HG03457 (cell line): ENCODE results near the gene SF3B4.

Experiments
- ATAC-seq: cut with Tn5 transposase; IDR thresholded peaks from one replicate; pipeline ENCODE4 v1.9.1; 2021; ENCODE audit warnings: moderate number of reproducible peaks; ENCODE audit not compliant: unreplicated experiment

Gene SF3B4

DNA sequence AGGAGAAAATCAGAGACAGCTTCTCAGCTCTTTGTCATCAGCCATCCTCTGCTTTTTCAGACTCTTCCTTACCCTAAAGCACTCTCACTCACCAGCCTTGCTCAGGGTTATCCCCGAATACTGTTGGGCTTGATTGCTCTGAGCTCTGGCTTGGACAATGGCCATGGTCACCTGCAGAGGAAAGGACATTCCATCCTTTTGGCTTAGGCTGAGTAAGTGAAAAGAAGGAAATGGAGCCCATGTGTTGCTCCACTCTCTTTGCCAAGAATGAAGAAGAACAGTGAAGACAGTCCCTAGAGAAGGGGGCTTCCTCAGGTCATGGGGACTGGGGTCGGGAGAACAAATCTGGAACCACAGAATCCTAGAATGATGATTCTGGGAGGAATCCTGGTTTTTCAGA lies 6.8 kb upstream of the SF3B4 start:
- ATAC-seq: no peak

DNA sequence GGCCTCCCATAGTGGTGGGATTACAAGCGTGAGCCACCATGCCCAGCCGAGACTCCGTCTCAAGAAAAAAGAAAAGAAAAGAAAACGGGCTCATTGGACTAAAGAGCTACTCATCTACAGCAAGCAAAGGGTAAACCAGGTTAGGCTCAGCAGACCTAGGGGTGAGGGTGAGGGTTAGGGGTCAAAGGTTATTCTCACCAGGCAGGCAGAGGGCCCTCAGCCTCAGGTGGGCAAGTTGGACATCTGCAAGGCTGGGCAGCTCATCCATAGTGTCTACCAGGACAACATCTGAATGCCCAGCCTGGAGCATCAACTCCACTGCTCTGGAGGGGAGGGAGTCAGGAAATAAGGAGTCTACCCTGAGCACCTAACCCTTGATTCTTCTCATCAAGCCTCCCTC lies 5.6 kb upstream of the SF3B4 start:
- ATAC-seq: no peak

DNA sequence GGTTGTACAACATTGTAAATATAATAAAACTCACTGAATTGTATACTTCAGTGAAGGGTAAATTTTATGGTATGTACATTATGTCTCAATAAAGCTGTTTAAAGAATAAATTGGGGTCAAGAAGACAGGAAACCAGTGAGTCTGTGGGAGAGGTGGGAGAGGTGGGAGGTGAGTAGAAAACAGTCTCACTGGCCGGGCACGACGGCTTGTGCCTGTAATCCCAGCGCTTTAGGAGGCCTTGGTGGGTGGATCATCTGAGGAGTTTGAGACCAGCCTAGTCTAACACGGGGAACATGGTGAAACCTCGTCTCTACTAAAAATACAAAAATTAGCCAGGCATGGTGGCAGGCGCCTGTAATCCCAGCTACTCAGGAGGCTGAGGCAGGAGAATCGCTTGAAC lies 4.9 kb upstream of the SF3B4 start:
- no peak for ATAC-seq

DNA sequence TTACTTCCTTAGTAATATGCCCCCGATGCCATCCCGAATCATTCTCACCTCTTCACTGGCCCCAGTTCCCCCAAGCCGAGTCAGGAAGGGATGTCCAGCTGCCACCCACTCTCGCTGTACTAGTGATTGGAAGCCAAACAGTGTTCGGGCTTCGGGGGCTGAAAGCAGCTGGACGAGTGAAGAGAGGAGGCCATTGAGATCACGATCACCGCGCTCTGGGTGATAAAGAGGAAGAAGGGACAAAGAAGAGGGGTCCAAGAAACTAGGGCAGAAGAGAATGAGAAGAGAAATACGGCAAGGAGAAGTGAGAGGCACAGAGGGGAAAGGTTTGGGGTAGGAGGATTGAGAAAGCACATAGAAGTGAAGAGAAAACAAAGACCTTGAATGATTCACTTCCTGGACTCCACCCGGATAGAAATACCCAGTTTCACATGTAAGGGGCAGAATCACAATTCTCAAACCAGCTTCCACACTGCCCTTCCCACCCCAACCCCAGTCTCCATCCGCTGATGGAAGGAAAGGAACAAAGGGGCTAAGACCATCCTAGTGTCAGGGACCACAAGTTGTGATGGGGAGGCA lies 3.7 kb upstream of the SF3B4 start:
- ATAC-seq: no peak

DNA sequence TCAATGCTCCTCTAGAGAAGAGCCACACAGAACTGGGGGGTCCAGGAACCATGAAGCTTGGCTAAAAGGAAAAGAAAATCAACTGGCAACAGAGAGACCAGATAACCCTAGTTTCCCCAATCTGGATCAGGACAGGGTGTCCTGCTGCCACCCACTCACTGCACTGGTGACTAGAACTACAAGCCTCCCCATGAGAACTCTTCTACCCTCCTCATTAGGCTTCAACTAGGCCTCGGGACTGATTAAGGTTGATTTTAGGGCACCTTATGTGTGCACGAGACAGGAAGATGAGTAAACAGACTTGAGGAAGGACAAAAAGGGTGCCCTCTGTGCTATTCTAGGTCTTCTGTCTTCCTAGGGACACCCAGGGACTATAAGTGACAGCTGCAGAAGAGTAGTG lies 2.3 kb upstream of the SF3B4 start:
- no peak for ATAC-seq

DNA sequence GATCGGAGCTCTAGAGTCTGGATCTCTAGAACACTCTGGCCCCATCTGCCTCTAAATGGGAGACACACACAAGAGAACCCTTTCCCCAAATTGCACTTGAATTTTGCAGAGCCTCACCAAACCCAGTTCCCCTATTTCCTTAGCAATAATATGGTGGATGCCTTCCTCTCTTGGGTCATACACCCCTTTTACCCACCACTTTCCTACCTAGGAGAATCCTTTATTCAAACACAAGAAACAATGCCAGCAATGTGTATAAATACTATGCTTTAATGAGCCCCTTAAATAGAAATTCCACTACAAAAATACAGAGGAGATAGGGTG lies 760 bp upstream of the SF3B4 start:
- ATAC-seq: no peak

DNA sequence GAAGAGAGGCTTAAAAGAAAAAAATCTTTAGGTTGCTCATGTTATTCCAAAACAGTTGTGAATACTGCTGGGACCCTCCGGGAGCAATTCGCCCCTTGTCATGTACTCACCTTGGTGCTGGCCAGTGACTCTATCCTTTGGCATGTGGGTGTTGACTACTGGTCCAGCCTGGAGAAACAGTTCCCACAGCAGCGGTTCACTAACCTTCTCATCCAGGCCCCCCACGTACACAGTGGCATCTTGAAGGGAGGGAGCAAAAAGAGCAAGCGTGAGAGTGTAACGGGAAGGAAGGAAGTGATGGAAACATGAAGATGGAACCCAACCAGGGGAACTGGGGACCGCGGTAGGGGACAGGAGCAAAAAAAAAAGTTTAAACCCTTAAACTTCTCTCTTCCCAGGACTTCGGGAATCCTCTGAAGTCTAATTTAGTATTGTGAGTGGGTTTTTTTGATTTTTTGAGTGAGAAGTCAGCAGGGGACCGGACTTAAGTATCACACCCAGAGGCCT lies 494 bp downstream of the SF3B4 start:
- no peak for ATAC-seq

DNA sequence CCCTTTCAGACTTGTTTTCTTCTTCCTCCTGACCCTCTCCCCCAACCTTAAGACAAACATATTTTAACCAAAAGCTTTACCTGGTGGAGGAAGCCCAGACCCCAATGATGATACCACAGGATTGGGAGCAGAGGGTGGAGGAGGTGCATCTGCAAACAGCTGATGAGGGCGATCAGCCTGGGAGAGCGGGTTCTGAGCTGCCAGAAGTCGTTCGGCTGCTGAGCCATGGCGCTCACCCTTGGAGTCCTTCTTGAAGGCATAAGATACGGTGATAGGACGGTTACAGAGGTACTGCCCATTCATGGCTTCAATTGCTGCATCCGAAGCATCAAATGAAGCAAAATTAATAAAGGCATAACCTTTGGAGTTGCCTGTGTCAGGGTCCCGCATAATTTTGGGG lies 1.3 kb downstream of the SF3B4 start:
- no peak for ATAC-seq

DNA sequence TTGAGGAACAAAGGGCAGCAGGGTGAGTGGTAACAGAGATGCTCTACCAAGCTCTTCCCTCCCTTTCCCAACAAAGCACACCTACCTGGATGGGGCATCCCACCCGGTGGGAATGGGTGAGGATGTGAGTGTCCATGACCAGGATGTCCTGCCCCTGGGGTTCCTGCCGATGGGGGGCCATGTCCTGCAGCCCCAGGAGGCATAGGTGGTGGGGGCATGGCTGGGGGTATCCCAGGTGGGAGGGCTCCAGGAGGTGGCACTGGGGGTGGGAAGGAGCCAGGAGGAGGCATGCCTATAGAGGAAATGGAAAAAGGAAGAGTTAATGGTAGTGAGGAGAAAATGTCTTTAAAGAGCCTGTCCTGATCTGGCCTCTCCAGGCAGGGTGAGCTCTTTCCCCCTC lies 1.9 kb downstream of the SF3B4 start:
- no peak for ATAC-seq

DNA sequence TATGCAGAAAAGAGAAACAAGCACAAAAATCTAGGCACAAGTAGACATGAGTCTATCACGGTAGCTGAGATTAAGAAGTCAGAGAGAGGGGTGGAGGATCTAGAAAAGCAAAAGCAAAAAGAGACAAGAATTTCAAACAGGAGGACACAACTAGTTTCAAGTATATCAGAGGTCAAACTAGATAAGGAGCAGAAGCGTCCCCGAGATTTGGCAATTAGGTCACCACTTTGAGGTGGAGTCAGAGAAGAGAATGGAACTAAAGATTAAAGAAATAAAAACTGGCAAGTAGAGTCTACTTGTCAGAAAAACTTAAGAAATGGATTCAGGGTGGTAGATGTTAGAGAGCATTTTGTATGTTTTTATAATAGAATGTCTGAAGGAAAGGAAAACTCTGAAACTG lies 2.3 kb downstream of the SF3B4 start:
- ATAC-seq: no peak

DNA sequence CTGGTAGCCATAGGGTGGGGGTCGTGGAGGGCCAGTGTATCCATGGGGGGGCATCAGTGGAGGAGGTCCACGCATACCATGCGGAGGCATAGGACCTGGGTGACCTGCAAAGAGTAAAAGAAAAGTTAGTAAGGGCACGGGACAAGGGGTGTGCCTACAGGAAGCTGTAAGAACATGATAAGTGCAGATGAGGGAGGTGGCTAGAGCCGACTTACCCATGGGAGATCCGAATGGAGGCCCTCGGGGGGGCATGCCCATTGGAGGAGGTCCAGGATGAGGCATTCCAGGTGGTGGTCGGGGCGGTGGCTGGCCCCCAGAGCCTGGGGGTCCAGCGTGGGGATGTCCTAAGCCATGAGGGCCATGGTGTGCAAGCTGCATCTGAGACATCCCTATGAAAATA lies 4.0 kb downstream of the SF3B4 start:
- ATAC-seq: no peak

DNA sequence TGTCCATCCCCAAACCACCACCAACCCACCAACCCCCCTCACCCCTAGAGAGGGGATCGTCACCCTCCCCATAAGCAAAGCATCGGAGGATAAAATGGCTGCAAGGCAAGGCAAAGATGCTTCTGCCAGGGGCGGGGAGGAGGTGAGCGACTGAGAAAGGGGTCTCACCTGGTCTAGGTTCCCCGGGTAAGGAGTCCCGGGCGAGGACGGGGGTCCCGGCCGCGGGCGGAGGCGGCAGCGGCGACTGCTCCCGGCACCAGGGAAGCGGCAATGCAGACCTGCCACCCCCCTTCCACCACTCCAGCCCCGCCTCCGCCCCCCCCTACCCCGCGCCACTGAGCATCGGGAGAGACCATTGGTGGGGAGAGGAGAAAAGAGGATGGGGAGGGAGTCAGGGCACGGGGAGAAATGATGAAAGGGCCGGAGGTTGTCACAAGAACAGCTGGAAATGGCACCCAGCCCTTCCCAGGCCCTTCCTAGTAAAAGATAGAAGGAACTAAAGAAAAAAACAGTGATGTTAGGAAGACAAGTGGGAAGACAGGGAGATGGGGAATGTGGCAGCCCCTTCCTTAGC lies 9.9 kb downstream of the SF3B4 start, which contains the start of gene SV2A:
Gene SV2A (minus strand): TSS at position 274 of the 574 bp plus-strand sequence. CDS start 4,004 bp downstream, outside the sequence.
- no peak for ATAC-seq

DNA sequence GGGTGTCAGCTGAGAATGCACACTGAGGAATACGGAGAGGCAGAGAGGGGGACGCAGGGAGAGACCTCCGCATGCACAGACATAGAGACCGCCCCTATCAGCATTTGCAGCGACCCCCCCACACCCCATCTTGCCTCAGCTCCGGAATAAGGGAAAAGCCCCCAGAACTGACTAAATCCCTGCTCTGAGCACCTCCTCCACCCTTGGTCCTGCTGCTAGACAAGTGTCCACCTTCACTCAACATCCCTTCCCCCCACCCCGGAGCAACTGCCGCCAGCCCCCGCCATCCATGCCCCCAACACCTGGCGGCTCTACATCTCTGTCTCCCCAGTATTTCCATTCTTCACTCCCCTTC lies 10.7 kb downstream of the SF3B4 start:
- no peak for ATAC-seq

DNA sequence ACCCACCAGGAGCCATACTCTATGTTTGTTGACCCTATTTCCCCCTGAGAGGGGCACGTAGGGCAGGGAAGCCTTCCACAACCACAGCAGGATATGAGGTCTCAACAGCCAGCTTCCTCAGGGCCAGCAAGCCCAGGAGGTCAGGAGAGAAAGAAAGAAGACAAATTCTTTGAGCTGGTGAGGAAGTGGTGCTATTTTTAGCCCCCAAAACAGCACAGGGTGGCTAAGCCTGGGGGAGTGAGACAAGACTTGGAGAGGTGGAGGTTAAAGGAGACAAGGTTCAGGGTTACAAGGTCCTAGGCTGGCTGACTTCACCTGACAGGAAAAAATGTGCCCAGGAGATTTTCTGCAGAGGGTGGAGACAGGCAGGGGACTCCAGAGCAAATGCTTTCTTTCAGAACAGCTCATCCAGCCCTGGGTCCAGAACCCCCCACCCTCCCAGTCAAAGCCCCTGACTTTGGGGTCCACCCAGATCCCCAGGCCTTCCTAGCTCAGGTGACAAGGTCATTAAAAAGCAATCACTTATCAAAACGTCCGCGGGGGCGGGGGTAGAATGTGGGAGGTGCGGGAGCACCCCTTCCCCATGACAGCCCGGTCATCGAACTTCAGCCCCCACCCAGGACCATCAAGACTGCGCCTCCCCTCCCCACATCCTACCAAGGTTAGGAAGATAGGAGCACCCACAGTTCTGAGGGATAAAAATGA lies 11.3 kb downstream of the SF3B4 start:
- ATAC-seq: no peak

DNA sequence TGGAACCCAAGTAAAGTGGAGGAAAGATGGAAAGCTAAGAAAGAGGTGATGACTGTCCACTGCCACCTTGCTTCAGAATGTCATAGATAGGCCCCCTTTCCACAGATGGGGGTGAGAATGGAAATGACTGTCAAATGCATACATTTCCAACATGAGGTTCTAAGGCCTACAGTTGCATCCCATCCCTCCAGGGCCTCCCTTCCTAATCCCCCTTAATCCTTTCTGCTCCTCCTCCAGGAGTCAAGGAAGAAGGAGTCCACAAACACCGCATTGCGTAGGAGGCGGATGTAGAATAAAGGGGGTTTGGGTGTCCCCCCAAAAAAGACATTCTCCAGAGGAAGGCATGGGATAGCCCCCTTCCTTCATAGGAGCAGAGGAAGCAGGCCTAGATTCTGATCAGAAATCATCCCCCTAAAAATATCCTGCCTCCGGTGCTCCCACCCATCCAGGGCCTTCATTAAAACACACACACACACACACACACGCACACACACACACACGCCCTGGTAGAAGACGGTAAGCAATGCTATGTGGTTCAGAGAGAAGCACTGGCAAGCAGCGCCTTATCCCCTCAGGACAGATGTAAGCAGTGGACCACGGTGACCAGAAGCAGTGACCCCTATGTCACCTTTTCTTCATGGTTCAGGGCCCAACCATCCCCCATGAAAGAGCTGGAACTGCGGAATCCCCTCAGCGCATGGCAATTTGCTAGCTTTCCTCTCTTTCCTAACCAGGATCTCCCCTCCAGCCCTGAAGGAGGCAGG lies 12.0 kb downstream of the SF3B4 start:
- no peak for ATAC-seq

DNA sequence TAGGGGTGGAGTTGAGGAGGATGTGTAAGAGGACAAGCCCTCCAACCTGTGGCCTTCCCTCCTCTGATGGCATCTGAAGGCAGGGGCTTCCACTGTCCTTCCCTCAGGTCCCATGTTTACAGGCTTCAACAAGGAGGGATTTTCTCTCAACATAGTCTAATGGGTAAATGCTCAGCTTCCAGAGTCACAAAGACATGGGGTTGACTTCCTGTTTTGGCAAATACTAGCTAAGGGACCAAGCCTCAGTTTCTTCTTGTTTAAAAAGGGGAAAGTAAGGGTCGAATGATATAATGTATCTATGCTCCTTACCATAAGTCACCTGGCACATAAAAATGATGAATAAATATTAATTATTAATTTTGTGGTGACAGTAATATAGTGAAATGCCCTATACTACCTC lies 13.1 kb downstream of the SF3B4 start:
- ATAC-seq: no peak

DNA sequence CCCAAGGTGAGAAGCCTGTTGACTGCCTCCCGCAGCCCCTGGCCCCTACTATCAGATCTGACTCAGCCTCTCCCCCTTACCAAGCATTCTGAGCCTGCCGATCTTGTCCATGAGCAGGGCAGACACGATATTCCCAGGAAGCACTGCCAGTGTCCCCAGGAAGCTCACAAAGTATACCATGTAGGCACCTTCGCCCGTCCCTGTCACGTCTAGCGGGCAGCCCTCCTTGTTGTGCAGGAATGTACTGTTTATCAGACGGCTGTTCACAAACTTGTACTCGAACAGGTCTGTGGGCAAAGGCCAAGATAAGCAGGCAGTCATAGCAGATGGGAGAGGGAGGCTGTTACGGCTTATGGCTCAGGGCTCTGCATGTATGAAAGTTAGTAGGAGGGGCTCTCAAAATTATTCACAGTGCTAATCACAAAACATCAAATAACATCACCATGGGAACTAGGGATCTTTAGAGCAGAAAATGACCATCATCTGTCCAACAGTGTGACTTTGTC lies 21.0 kb downstream of the SF3B4 start:
- no peak for ATAC-seq

DNA sequence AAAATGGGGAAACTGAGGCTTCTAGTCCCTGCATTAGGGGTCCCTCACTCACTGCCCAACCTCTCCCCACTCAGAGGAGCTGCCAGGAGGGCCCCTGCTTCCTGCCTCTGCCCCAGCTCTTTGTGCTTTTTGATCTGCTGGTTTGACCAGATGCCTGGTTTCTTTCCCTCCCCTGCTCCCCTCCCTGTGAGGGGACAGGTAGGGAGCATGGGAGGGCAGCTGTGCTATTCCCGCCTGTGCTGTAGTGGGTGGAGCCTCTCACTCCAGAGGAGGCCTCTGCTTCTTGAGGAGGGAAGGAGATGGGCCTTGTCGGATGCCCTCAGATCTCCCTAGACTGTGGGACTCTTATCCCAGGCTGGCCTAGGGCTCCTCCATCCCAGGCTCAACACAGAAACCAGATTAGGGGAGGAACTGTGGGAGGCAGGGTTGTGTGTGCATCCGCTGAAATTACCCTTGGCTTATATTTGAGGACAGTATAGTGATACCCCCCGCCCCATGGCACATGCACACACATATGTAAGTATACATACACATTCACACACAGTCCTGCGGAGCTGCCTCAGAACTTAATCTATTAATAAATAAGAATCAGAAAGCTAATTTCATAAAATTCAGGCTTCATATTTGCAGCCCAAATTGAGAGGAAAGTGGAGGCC lies 23.6 kb downstream of the SF3B4 start:
- ATAC-seq: no peak

DNA sequence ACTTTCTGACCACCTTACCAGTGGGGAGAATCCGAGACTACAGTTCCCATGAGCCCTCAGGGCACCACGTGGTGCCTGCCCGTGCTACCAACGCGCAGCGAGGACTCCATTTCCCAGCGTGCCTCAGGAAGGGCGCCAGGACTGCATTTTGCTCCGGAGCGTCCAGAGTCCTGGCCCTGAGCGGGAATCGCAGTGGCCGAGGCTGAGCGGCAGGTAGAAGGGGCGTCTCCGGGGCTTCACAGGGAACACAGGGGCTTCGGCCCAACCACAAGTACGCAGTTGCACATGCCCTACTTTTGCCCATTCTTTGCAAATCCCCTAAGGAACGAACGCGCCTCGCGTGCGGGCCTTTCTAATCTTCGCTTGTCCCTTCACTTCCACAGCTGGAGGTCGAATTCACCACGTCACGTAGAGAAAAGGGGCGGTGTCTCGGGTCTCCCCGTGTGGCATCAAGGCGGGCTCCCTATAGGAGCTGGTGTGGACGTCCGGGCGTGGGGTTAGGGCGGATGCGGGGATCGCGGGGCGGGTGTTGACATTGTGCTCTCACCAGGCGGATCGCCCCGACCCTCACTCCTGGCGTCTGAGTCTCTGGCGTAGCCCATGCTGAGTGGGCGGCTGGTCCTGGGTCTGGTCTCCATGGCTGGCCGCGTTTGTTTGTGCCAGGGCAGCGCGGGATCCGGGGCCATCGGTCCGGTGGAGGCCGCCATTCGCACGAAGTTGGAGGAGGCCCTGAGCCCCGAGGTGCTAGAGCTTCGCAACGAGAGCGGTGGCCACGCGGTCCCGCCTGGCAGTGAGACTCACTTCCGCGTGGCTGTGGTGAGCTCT lies 27.9 kb downstream of the SF3B4 start, which contains the start of gene BOLA1:
Gene BOLA1 (plus strand): TSS at position 109 of the 825 bp plus-strand sequence. CDS start 492 bp downstream, at position 601.
- peak; percentile 57 for ATAC-seq

DNA sequence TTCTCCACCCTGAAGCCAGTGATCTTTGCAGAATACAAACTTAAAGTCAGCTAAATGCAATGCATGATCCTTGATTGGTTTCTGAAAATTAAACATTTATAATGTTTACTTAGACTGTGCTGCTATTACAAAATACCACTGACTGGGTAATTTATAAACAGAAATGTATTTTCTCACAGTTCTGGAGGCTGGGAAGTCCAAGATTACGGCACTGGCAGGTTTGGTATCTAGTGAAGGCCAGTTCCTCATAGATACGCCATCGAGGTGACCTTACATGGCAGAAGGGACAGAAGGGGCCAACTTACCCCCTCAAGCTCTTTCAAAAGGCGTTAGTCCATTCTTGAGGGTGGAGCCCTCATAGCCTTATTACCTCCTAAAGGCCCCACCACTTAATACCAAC lies 31.0 kb downstream of the SF3B4 start:
- no peak for ATAC-seq
